Neural cell (in vitro differentiated cells): Measurements from ENCODE around the gene ACOXL. TPM values are rescaled to one million over a fixed set of nuclear protein-coding genes. Genes with fewer than 3 reads are reported as not detected.

Experiments
- H2AFZ ChIP-seq: fragments of 200-600, 300-800 bp; sonication (generic), shearing (Covaris generic); 2 replicates; pipeline ENCODE4 v1.6.0; 2014; ENCODE audit warnings: low read depth, mild to moderate bottlenecking, antibody characterized with exemption, low read length, moderate library complexity
- H3F3A ChIP-seq: fragments of 200-600 bp; shearing (Covaris generic); 2 replicates; pipeline ENCODE4 v1.6.1; 2016; ENCODE audit warnings: mild to moderate bottlenecking, moderate library complexity, mixed read lengths, antibody characterized with exemption, low read length; ENCODE audit not compliant: insufficient read depth, poor library complexity, severe bottlenecking
- H3K27ac ChIP-seq: fragments of 200-600, 300-800 bp; sonication (generic), shearing (Covaris generic); 2 replicates; pipeline ENCODE4 v1.5.1; 2014; ENCODE audit warnings: mild to moderate bottlenecking, low read length, moderate library complexity
- H3K27me3 ChIP-seq: fragments of 300-800, 200-600 bp; sonication (generic), shearing (Covaris generic); 2 replicates; pipeline ENCODE4 v1.6.0; 2014; ENCODE audit warnings: mild to moderate bottlenecking, low read depth, low read length, moderate library complexity; ENCODE audit not compliant: insufficient read depth
- H3K36me3 ChIP-seq: fragments of 300-800, 200-600 bp; sonication (generic), shearing (Covaris generic); 2 replicates; pipeline ENCODE4 v1.5.1; 2014; ENCODE audit warnings: mild to moderate bottlenecking, antibody characterized with exemption, low read length, moderate library complexity; ENCODE audit not compliant: insufficient read depth
- H3K4me2 ChIP-seq: fragments of 300-800, 200-600 bp; sonication (generic), shearing (Covaris generic); 2 replicates; pipeline ENCODE4 v1.6.0; 2014; ENCODE audit warnings: mild to moderate bottlenecking, low read length
- H3K4me3 ChIP-seq: fragments of 300-800, 200-600 bp; sonication (generic), shearing (Covaris generic); 2 replicates; pipeline ENCODE4 v1.5.1; 2014; ENCODE audit warnings: mild to moderate bottlenecking, low read length, moderate library complexity
- H3K79me2 ChIP-seq: fragments of 200-600 bp; shearing (Covaris generic); replicated peaks from 2 replicates; pipeline ENCODE4 v1.6.0; 2014; ENCODE audit warnings: mild to moderate bottlenecking, low read length, moderate library complexity; ENCODE audit not compliant: insufficient read depth
- H3K9ac ChIP-seq: fragments of 300-800, 200-600 bp; sonication (generic), shearing (Covaris generic); 2 replicates; pipeline ENCODE4 v1.6.1; 2016; ENCODE audit warnings: mild to moderate bottlenecking, low read length, mixed read lengths
- H3K9me2 ChIP-seq: fragments of 200-600 bp; shearing (Covaris generic); 2 replicates; pipeline ENCODE4 v1.6.1; 2016; ENCODE audit warnings: mild to moderate bottlenecking, low read length, mixed read lengths; ENCODE audit not compliant: insufficient read depth
- H3K9me3 ChIP-seq: fragments of 200-600, 300-800 bp; sonication (generic), shearing (Covaris generic); 2 replicates; pipeline ENCODE4 v1.6.1; 2016; ENCODE audit warnings: mild to moderate bottlenecking, mixed run types, low read length, moderate library complexity, mixed read lengths
- H4K20me1 ChIP-seq: fragments of 200-600 bp; shearing (Covaris generic); 2 replicates; pipeline ENCODE4 v1.6.1; 2016; ENCODE audit warnings: mild to moderate bottlenecking, mixed run types; ENCODE audit not compliant: insufficient read depth
- EP300 ChIP-seq: fragments of 450-650 bp; conservative IDR thresholded peaks from 2 replicates; pipeline ENCODE4 v1.6.1; 2014; ENCODE audit warnings: antibody characterized with exemption, mild to moderate bottlenecking, moderate library complexity; ENCODE audit not compliant: poor library complexity, severe bottlenecking
- EZH2 ChIP-seq: fragments of 200-600, 300-800 bp; shearing (Covaris generic), sonication (generic); IDR thresholded peaks from 2 replicates; pipeline ENCODE4 v1.6.1; 2014; ENCODE audit warnings: antibody characterized with exemption, low read length, borderline replicate concordance, mild to moderate bottlenecking; ENCODE audit not compliant: insufficient read depth, poor library complexity, severe bottlenecking
- MXI1 ChIP-seq: fragments of 450-650 bp; conservative IDR thresholded peaks from 2 replicates; pipeline ENCODE4 v1.6.1; 2014; ENCODE audit warnings: antibody characterized with exemption, mild to moderate bottlenecking; ENCODE audit not compliant: poor library complexity, severe bottlenecking
- POLR2AphosphoS5 ChIP-seq: IDR thresholded peaks from 2 replicates; pipeline ENCODE4 v1.6.1; 2012
- RAD21 ChIP-seq: fragments of 450-650 bp; conservative IDR thresholded peaks from 2 replicates; pipeline ENCODE4 v1.6.1; 2014; ENCODE audit warnings: antibody characterized with exemption, mild to moderate bottlenecking, moderate library complexity
- REST ChIP-seq: IDR thresholded peaks from 2 replicates; pipeline ENCODE4 v1.6.1; 2012; ENCODE audit warnings: borderline replicate concordance
- SMC3 ChIP-seq: fragments of 450-650 bp; conservative IDR thresholded peaks from 2 replicates; pipeline ENCODE4 v1.6.1; 2014; ENCODE audit warnings: antibody characterized with exemption, mild to moderate bottlenecking, moderate library complexity; ENCODE audit not compliant: poor library complexity
- TAF1 ChIP-seq: IDR thresholded peaks from 2 replicates; pipeline ENCODE4 v1.6.1; 2012; ENCODE audit warnings: low read depth
- polyA plus RNA-seq: library from polyadenylated mRNA; depleted of rRNA; stranded (reverse); fragments of >200 nt; gene quantifications from 2 replicates; pipeline ENCODE4 v1.2.3, GENCODE V29; 2014
- TF ChIP-seq, protein P1 (sequence below): fragments of 450-650 bp; IDR thresholded peaks from 2 replicates; pipeline ENCODE4 v1.5.1; 2014; ENCODE audit warnings: antibody characterized with exemption, mild to moderate bottlenecking, moderate library complexity; ENCODE audit not compliant: poor library complexity, severe bottlenecking

The ACOXL gene
- polyA plus RNA-seq, 1 donor from 2014 or later, result not detected

DNA sequence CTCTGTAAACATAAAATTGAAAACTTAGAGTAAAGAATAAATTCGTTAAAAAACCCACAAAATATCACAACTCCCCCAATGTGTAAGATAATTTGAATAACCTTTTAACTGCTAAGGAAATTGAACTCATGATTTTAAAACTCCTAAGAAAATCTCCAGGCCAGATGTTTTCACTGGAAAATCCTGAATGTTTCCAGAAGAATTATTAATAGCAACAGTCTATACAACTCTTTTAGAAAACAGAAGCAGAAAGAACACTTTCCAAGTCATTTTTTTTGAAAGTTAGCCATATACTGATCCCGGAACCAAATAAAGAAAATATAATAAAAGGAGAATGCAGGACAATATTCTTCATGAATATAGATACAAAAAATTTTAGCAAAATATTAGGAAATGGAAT, 165.6 kb downstream of the ACOXL start:
- Histone ChIP-seq H2AFZ (no peak overlapping the region), H3K27ac (no peak overlapping the region), H3K36me3 (no peaks in the 10 kb centered on the region), H3F3A (no peaks in the 10 kb centered on the region), H4K20me1 (no peaks in the 10 kb centered on the region), H3K9me2 (no peaks in the 10 kb centered on the region), H3K4me2 (no peak overlapping the region), H3K79me2 (no peaks in the 10 kb centered on the region), H3K4me3 (no peak overlapping the region), H3K9me3 (no peaks in the 10 kb centered on the region), H3K27me3 (no peaks in the 10 kb centered on the region), H3K9ac (no peak overlapping the region)
- TF ChIP-seq SMC3, result no peak
- TF ChIP-seq REST, result no peak
- TF ChIP-seq EZH2, result no peak
- no peak for TF ChIP-seq EP300
- TF ChIP-seq POLR2AphosphoS5, result no peak
- TF ChIP-seq MXI1, result no peak
- TF ChIP-seq, protein P1, sequence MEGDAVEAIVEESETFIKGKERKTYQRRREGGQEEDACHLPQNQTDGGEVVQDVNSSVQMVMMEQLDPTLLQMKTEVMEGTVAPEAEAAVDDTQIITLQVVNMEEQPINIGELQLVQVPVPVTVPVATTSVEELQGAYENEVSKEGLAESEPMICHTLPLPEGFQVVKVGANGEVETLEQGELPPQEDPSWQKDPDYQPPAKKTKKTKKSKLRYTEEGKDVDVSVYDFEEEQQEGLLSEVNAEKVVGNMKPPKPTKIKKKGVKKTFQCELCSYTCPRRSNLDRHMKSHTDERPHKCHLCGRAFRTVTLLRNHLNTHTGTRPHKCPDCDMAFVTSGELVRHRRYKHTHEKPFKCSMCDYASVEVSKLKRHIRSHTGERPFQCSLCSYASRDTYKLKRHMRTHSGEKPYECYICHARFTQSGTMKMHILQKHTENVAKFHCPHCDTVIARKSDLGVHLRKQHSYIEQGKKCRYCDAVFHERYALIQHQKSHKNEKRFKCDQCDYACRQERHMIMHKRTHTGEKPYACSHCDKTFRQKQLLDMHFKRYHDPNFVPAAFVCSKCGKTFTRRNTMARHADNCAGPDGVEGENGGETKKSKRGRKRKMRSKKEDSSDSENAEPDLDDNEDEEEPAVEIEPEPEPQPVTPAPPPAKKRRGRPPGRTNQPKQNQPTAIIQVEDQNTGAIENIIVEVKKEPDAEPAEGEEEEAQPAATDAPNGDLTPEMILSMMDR, result no peak
- TF ChIP-seq TAF1, result no peak
- TF ChIP-seq RAD21, result no peak

GRCh38 chr2:110900191-110900590, 167.8 kb downstream of the ACOXL start:
- H3K27ac ChIP-seq, result no peak overlapping the region
- no peaks in the 10 kb centered on the region for H3K27me3 ChIP-seq
- H3K36me3 ChIP-seq, result no peaks in the 10 kb centered on the region
- H2AFZ ChIP-seq, result no peak overlapping the region
- H3K79me2 ChIP-seq, result no peaks in the 10 kb centered on the region
- no peak overlapping the region for H3K4me2 ChIP-seq
- H4K20me1 ChIP-seq, result no peaks in the 10 kb centered on the region
- no peak overlapping the region for H3K4me3 ChIP-seq
- H3K9ac ChIP-seq, result no peak overlapping the region
- no peaks in the 10 kb centered on the region for H3F3A ChIP-seq
- H3K9me2 ChIP-seq, result no peaks in the 10 kb centered on the region
- no peak for TF ChIP-seq EZH2
- TF ChIP-seq SMC3, result no peak
- TF ChIP-seq, protein P1, result no peak
- no peak for TF ChIP-seq REST
- no peak for TF ChIP-seq POLR2AphosphoS5
- no peak for TF ChIP-seq MXI1
- no peak for TF ChIP-seq RAD21
- no peak for TF ChIP-seq TAF1
- TF ChIP-seq EP300, result no peak
- no peaks in the 10 kb centered on the region for H3K9me3 ChIP-seq
